ENCODE data around the gene GAREM2. TPM values are rescaled to one million over a fixed set of nuclear protein-coding genes. Genes with fewer than 3 reads are reported as not detected.
A peak's percentile ranks its signal among the peaks of the same experiment; 100 is the strongest.
"Not testable (repeated sequence)": the region's sequence is repeated elsewhere in the genome, so short reads cannot be mapped to it uniquely, and the experiment has no call there.

The GAREM2 gene
- total RNA-seq, 2 donors from 2014 or later: 6.3 to 6.9 TPM

- peak; percentile 16 for DNase-seq (ENCODE audit: low spot score)
- intact Hi-C loops (cut with DNase I): not testable (repeated sequence)
Measured at GRCh38 chr2:26166541-26166940, 6.3 kb upstream of the GAREM2 start.

GRCh38 chr2:26168785-26169184 is 4.1 kb upstream of the GAREM2 start:
- intact Hi-C loops (cut with DNase I): no loop called here
- DNase-seq (ENCODE audit: low spot score): peak; percentile 22

GRCh38 chr2:26169226-26169625 is 3.7 kb upstream of the GAREM2 start:
- DNase-seq (ENCODE audit: low spot score): peak; percentile 58
- intact Hi-C loops (cut with DNase I): no loop called here

- intact Hi-C loops (cut with DNase I): no loop called here
- DNase-seq (ENCODE audit: low spot score): peak; percentile 50
Measured at GRCh38 chr2:26169681-26170414, 3.0 kb upstream of the GAREM2 start.

GRCh38 chr2:26170795-26171194 is 2.1 kb upstream of the GAREM2 start:
- DNase-seq (ENCODE audit: low spot score): peak; percentile 62
- intact Hi-C loops (cut with DNase I): no loop called here

GRCh38 chr2:26172189-26172870 is 558 bp upstream of the GAREM2 start:
- DNase-seq (ENCODE audit: low spot score): no peak

GRCh38 chr2:26173776-26174482 is 1.0 kb downstream of the GAREM2 start:
- no peak for DNase-seq (ENCODE audit: low spot score)
- intact Hi-C loops (cut with DNase I): no loop called here

More at GRCh38 chr2:26172189-26172870, 558 bp upstream of the GAREM2 start:
- intact Hi-C loops (cut with DNase I): no loop called here

GRCh38 chr2:26174691-26175465 is 2.0 kb downstream of the GAREM2 start:
- DNase-seq (ENCODE audit: low spot score): no peak
- intact Hi-C loops (cut with DNase I): no loop called here

- no peak for DNase-seq (ENCODE audit: low spot score)
- intact Hi-C loops (cut with DNase I): no loop called here
Measured at GRCh38 chr2:26175466-26176278, 2.8 kb downstream of the GAREM2 start.

GRCh38 chr2:26176279-26176615 is 3.4 kb downstream of the GAREM2 start:
- intact Hi-C loops (cut with DNase I): no loop called here
- DNase-seq (ENCODE audit: low spot score): no peak

GRCh38 chr2:26177122-26177521 is 4.2 kb downstream of the GAREM2 start:
- intact Hi-C loops (cut with DNase I): no loop called here
- no peak for DNase-seq (ENCODE audit: low spot score)

- intact Hi-C loops (cut with DNase I): no loop called here
Measured at GRCh38 chr2:26178246-26178645, 5.4 kb downstream of the GAREM2 start.

GRCh38 chr2:26178746-26179436 is 6.0 kb downstream of the GAREM2 start:
- no peak for DNase-seq (ENCODE audit: low spot score)
- intact Hi-C loops (cut with DNase I): no loop called here

More at GRCh38 chr2:26178246-26178645, 5.4 kb downstream of the GAREM2 start:
- no peak for DNase-seq (ENCODE audit: low spot score)

- DNase-seq (ENCODE audit: low spot score): no peak
Measured at GRCh38 chr2:26179446-26179913, 6.6 kb downstream of the GAREM2 start.

GRCh38 chr2:26182441-26182840 is 9.6 kb downstream of the GAREM2 start:
- intact Hi-C loops (cut with DNase I): no loop called here

More at GRCh38 chr2:26179446-26179913, 6.6 kb downstream of the GAREM2 start:
- intact Hi-C loops (cut with DNase I): no loop called here

GRCh38 chr2:26182887-26183630 is 10.2 kb downstream of the GAREM2 start:
- no peak for DNase-seq (ENCODE audit: low spot score)
- intact Hi-C loops (cut with DNase I): no loop called here

More at GRCh38 chr2:26182441-26182840, 9.6 kb downstream of the GAREM2 start:
- no peak for DNase-seq (ENCODE audit: low spot score)

- DNase-seq (ENCODE audit: low spot score): no peak
- intact Hi-C loops (cut with DNase I): no loop called here
Measured at GRCh38 chr2:26184121-26184520, 11.2 kb downstream of the GAREM2 start.

Measured in posterior vena cava (tissue), 2 donors.